Gastroesophageal sphincter (tissue), 3 donors: ENCODE data around the gene UBE2N.

Source experiments
- EP300 ChIP-seq: sonication (generic); formaldehyde crosslinking; IDR thresholded peaks from one replicate; pipeline ENCODE4 v1.6.1; 2017; ENCODE audit warnings: antibody characterized with exemption, mild to moderate bottlenecking
- POLR2A ChIP-seq, 2 donors: fragments of 450-650 bp; IDR thresholded peaks; one replicate each; pipeline ENCODE4 v1.6.1; 2017; ENCODE audit warnings: antibody characterized with exemption in 2 of 2, mild to moderate bottlenecking in 2 of 2, moderate library complexity in 1 of 2
- POLR2AphosphoS5 ChIP-seq: sonication (generic); formaldehyde crosslinking; IDR thresholded peaks from one replicate; pipeline ENCODE4 v1.6.1; 2017; ENCODE audit warnings: antibody characterized with exemption
- TF ChIP-seq, protein P1 (sequence below), 4 experiments: fragments of 200-600 bp in 2 of 4; fragments of 450-650 bp in 2 of 4; sonication (generic) in 1 of 4; IDR thresholded peaks; one replicate each; pipeline ENCODE4 v1.5.1; 2017 to 2019; ENCODE audit warnings: antibody characterized with exemption in 4 of 4, mild to moderate bottlenecking in 2 of 4, moderate library complexity in 2 of 4

DNA sequence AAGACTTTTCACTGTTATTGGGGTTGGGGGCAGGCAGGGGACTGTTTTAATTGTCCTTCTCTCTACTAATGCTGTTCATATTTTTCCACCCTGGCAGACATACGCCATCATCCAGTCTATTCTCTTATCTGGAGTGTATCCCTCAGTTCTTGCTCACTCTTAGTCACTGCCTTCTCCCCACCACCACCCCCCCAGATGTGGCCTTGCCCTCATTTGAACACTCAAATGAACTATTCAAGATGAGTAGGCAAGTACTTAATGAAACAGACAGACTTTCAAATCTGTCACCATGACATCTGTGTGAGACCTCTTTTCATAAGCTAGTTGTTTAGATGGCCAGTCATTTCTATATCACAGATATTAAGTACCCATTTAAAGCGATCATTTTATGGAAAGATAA lies 54.0 kb downstream of the UBE2N start:
- TF ChIP-seq, protein P1, sequence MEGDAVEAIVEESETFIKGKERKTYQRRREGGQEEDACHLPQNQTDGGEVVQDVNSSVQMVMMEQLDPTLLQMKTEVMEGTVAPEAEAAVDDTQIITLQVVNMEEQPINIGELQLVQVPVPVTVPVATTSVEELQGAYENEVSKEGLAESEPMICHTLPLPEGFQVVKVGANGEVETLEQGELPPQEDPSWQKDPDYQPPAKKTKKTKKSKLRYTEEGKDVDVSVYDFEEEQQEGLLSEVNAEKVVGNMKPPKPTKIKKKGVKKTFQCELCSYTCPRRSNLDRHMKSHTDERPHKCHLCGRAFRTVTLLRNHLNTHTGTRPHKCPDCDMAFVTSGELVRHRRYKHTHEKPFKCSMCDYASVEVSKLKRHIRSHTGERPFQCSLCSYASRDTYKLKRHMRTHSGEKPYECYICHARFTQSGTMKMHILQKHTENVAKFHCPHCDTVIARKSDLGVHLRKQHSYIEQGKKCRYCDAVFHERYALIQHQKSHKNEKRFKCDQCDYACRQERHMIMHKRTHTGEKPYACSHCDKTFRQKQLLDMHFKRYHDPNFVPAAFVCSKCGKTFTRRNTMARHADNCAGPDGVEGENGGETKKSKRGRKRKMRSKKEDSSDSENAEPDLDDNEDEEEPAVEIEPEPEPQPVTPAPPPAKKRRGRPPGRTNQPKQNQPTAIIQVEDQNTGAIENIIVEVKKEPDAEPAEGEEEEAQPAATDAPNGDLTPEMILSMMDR (IDR thresholded peaks at IDR 0.05): no peak
- TF ChIP-seq POLR2A (IDR thresholded peaks at IDR 0.05) (no peak), POLR2AphosphoS5 (no peak), EP300 (no peak)
